Nucleus accumbens (tissue), 56 donors: ENCODE results near the gene NSMCE1.

Experiments used
- DNase-seq, 56 donors: peaks; one replicate each; lab custom pipeline; 2025; lab: John Stamatoyannopoulos, UW

NSMCE1 gene

GRCh38 chr16:27268376-27269299 is at the start of gene NSMCE1:
NSMCE1 (minus strand) TSS chr16:27268772; CDS start chr16:27257570, 11,202 bp downstream.
- DNase-seq = peak; percentile 34 to 98 (median 89)

GRCh38 chr16:27317738-27318391 is 49.3 kb upstream of the NSMCE1 start:
- DNase-seq = no peak

- no peak for DNase-seq
Observed at GRCh38 chr16:27317320-27317719, 48.7 kb upstream of the NSMCE1 start.

GRCh38 chr16:27316038-27316680 is 47.6 kb upstream of the NSMCE1 start:
- no peak for DNase-seq

GRCh38 chr16:27315333-27316037 is 46.9 kb upstream of the NSMCE1 start:
- no peak for DNase-seq

- DNase-seq = no peak
Observed at GRCh38 chr16:27314986-27315332, 46.4 kb upstream of the NSMCE1 start.

- DNase-seq = peak in 1 of 56 donors; percentile 34
Observed at GRCh38 chr16:27314161-27314723, 45.7 kb upstream of the NSMCE1 start.

GRCh38 chr16:27313422-27314160 is 45.0 kb upstream of the NSMCE1 start, which contains the start of gene IL4R:
IL4R (plus strand) TSS chr16:27313974; CDS start chr16:27340204, 26,230 bp downstream.
- DNase-seq = peak in 4 of 56 donors; percentile 12 to 47 (median 26)

GRCh38 chr16:27312580-27313421 is 44.2 kb upstream of the NSMCE1 start:
- DNase-seq = no peak

GRCh38 chr16:27311897-27312303 is 43.3 kb upstream of the NSMCE1 start:
- no peak for DNase-seq

- DNase-seq = peak in 1 of 56 donors; percentile 5
Observed at GRCh38 chr16:27311448-27311830, 42.9 kb upstream of the NSMCE1 start.

GRCh38 chr16:27310576-27311447 is 42.2 kb upstream of the NSMCE1 start:
- DNase-seq = no peak

- DNase-seq = no peak
Observed at GRCh38 chr16:27308792-27309191, 40.2 kb upstream of the NSMCE1 start.

- no peak for DNase-seq
Observed at GRCh38 chr16:27305839-27306442, 37.4 kb upstream of the NSMCE1 start.

GRCh38 chr16:27304881-27305745 is 36.5 kb upstream of the NSMCE1 start:
- no peak for DNase-seq

GRCh38 chr16:27304102-27304501 is 35.5 kb upstream of the NSMCE1 start:
- DNase-seq = no peak
